ENCODE data around the gene C1orf21. TPM values are rescaled to one million over a fixed set of nuclear protein-coding genes. Genes with fewer than 3 reads are reported as not detected.

Gene C1orf21
- polyA plus RNA-seq, 1 donor from 2014 or later, result 1.7 TPM

- H3K4me1 Mint-ChIP-seq, result peaks cover 0 to 6% (median 0%) of the 10 kb centered on the region in 3 donors
- no peak overlapping the region for H3K27ac Mint-ChIP-seq
Measured at GRCh38 chr1:184650177-184650866, 263.5 kb downstream of the C1orf21 start.

GRCh38 chr1:184655185-184655584 lies 268.4 kb downstream of the C1orf21 start:
- Mint-ChIP-seq H3K27me3 (peaks cover 4% of the 10 kb centered on the region), H3K9me3 (peaks cover 0 to 5% (median 4%) of the 10 kb centered on the region in 3 donors), H3K4me3 (no peak overlapping the region), H3K27ac (peak overlapping the region in 1 of 3 donors; percentile 21), H3K36me3 (no peaks in the 10 kb centered on the region), H3K4me1 (peaks cover 0 to 2% (median 0%) of the 10 kb centered on the region in 3 donors)

More at GRCh38 chr1:184650177-184650866, 263.5 kb downstream of the C1orf21 start:
- Mint-ChIP-seq H3K9me3 (peaks cover 0 to 7% (median 4%) of the 10 kb centered on the region in 3 donors), H3K36me3 (peaks cover 1% of the 10 kb centered on the region), H3K4me3 (no peak overlapping the region), H3K27me3 (peaks cover 5% of the 10 kb centered on the region)

GRCh38 chr1:184656221-184656620 lies 269.4 kb downstream of the C1orf21 start:
- Mint-ChIP-seq H3K27ac (no peak overlapping the region), H3K9me3 (peaks cover 0 to 4% (median 3%) of the 10 kb centered on the region in 3 donors), H3K27me3 (peaks cover 5% of the 10 kb centered on the region), H3K4me3 (no peak overlapping the region), H3K36me3 (no peaks in the 10 kb centered on the region), H3K4me1 (no peaks in the 10 kb centered on the region)

GRCh38 chr1:184658055-184658454 lies 271.2 kb downstream of the C1orf21 start:
- no peak overlapping the region for H3K4me3 Mint-ChIP-seq
- H3K27me3 Mint-ChIP-seq, result peaks cover 1% of the 10 kb centered on the region
- H3K4me1 Mint-ChIP-seq, result no peaks in the 10 kb centered on the region
- H3K36me3 Mint-ChIP-seq, result no peaks in the 10 kb centered on the region
- H3K9me3 Mint-ChIP-seq, result no peaks in the 10 kb centered on the region
- no peak overlapping the region for H3K27ac Mint-ChIP-seq

GRCh38 chr1:184660462-184661191 lies 273.8 kb downstream of the C1orf21 start:
- H3K27me3 Mint-ChIP-seq, result peaks cover 7% of the 10 kb centered on the region
- H3K27ac Mint-ChIP-seq, result no peak overlapping the region
- peaks cover 0 to 3% (median 0%) of the 10 kb centered on the region in 3 donors for H3K4me1 Mint-ChIP-seq
- H3K4me3 Mint-ChIP-seq, result no peak overlapping the region
- no peaks in the 10 kb centered on the region for H3K9me3 Mint-ChIP-seq
- peaks cover 2% of the 10 kb centered on the region for H3K36me3 Mint-ChIP-seq

GRCh38 chr1:184661801-184662200 lies 275.0 kb downstream of the C1orf21 start:
- no peak overlapping the region for H3K4me3 Mint-ChIP-seq
- no peak overlapping the region for H3K27ac Mint-ChIP-seq
- peaks cover 7% of the 10 kb centered on the region for H3K27me3 Mint-ChIP-seq
- peaks cover 2% of the 10 kb centered on the region for H3K36me3 Mint-ChIP-seq
- peaks cover 0 to 3% (median 0%) of the 10 kb centered on the region in 3 donors for H3K4me1 Mint-ChIP-seq
- no peaks in the 10 kb centered on the region for H3K9me3 Mint-ChIP-seq

GRCh38 chr1:184664042-184664660 lies 277.3 kb downstream of the C1orf21 start:
- H3K27ac Mint-ChIP-seq, result no peak overlapping the region
- no peaks in the 10 kb centered on the region for H3K9me3 Mint-ChIP-seq
- peaks cover 8% of the 10 kb centered on the region for H3K27me3 Mint-ChIP-seq
- H3K36me3 Mint-ChIP-seq, result peaks cover 2% of the 10 kb centered on the region
- peaks cover 0 to 3% (median 0%) of the 10 kb centered on the region in 3 donors for H3K4me1 Mint-ChIP-seq
- H3K4me3 Mint-ChIP-seq, result no peak overlapping the region

GRCh38 chr1:184664661-184665060 lies 277.8 kb downstream of the C1orf21 start:
- H3K36me3 Mint-ChIP-seq, result peaks cover 2% of the 10 kb centered on the region
- no peak overlapping the region for H3K27ac Mint-ChIP-seq
- H3K9me3 Mint-ChIP-seq, result no peaks in the 10 kb centered on the region
- H3K4me3 Mint-ChIP-seq, result no peak overlapping the region
- peaks cover 8% of the 10 kb centered on the region for H3K27me3 Mint-ChIP-seq
- H3K4me1 Mint-ChIP-seq, result peaks cover 0 to 3% (median 0%) of the 10 kb centered on the region in 3 donors

GRCh38 chr1:184665360-184665759 lies 278.5 kb downstream of the C1orf21 start:
- no peak overlapping the region for H3K27ac Mint-ChIP-seq
- no peak overlapping the region for H3K4me3 Mint-ChIP-seq
- peaks cover 9% of the 10 kb centered on the region for H3K27me3 Mint-ChIP-seq
- H3K9me3 Mint-ChIP-seq, result no peaks in the 10 kb centered on the region
- H3K36me3 Mint-ChIP-seq, result peaks cover 2% of the 10 kb centered on the region
- H3K4me1 Mint-ChIP-seq, result peaks cover 0 to 3% (median 0%) of the 10 kb centered on the region in 3 donors

- Mint-ChIP-seq H3K4me3 (no peak overlapping the region), H3K36me3 (peaks cover 2% of the 10 kb centered on the region), H3K27me3 (peaks cover 13% of the 10 kb centered on the region), H3K4me1 (no peaks in the 10 kb centered on the region), H3K9me3 (no peaks in the 10 kb centered on the region), H3K27ac (no peak overlapping the region)
Measured at GRCh38 chr1:184669391-184669790, 282.6 kb downstream of the C1orf21 start.

- H3K4me1 Mint-ChIP-seq, result no peaks in the 10 kb centered on the region
- peaks cover 0 to 4% (median 0%) of the 10 kb centered on the region in 3 donors for H3K9me3 Mint-ChIP-seq
- H3K36me3 Mint-ChIP-seq, result no peaks in the 10 kb centered on the region
- H3K4me3 Mint-ChIP-seq, result no peak overlapping the region
- no peak overlapping the region for H3K27ac Mint-ChIP-seq
- H3K27me3 Mint-ChIP-seq, result peaks cover 13% of the 10 kb centered on the region
Measured at GRCh38 chr1:184672013-184672726, 285.3 kb downstream of the C1orf21 start.

GRCh38 chr1:184673305-184673704 lies 286.5 kb downstream of the C1orf21 start:
- peaks cover 0 to 4% (median 0%) of the 10 kb centered on the region in 3 donors for H3K9me3 Mint-ChIP-seq
- H3K36me3 Mint-ChIP-seq, result no peaks in the 10 kb centered on the region
- peaks cover 13% of the 10 kb centered on the region for H3K27me3 Mint-ChIP-seq
- no peak overlapping the region for H3K4me3 Mint-ChIP-seq
- no peaks in the 10 kb centered on the region for H3K4me1 Mint-ChIP-seq
- H3K27ac Mint-ChIP-seq, result no peak overlapping the region

GRCh38 chr1:184677344-184677743 lies 290.5 kb downstream of the C1orf21 start:
- Mint-ChIP-seq H3K4me1 (no peaks in the 10 kb centered on the region), H3K27me3 (peaks cover 4% of the 10 kb centered on the region), H3K27ac (no peak overlapping the region), H3K4me3 (no peak overlapping the region), H3K36me3 (no peaks in the 10 kb centered on the region), H3K9me3 (peaks cover 0 to 15% (median 8%) of the 10 kb centered on the region in 3 donors)

Data from IgD-negative memory B cell (primary cell).